SHP77 (cell line): Measurements from ENCODE around the gene MCM10.
"Not testable (repeated sequence)": the region's sequence is repeated elsewhere in the genome, so short reads cannot be mapped to it uniquely, and the experiment has no call there.

ENCODE experiments used
- DNase-seq, 2 experiments: peaks; one replicate each; lab custom pipeline; 2025; lab: John Stamatoyannopoulos, UW

MCM10 gene

DNA sequence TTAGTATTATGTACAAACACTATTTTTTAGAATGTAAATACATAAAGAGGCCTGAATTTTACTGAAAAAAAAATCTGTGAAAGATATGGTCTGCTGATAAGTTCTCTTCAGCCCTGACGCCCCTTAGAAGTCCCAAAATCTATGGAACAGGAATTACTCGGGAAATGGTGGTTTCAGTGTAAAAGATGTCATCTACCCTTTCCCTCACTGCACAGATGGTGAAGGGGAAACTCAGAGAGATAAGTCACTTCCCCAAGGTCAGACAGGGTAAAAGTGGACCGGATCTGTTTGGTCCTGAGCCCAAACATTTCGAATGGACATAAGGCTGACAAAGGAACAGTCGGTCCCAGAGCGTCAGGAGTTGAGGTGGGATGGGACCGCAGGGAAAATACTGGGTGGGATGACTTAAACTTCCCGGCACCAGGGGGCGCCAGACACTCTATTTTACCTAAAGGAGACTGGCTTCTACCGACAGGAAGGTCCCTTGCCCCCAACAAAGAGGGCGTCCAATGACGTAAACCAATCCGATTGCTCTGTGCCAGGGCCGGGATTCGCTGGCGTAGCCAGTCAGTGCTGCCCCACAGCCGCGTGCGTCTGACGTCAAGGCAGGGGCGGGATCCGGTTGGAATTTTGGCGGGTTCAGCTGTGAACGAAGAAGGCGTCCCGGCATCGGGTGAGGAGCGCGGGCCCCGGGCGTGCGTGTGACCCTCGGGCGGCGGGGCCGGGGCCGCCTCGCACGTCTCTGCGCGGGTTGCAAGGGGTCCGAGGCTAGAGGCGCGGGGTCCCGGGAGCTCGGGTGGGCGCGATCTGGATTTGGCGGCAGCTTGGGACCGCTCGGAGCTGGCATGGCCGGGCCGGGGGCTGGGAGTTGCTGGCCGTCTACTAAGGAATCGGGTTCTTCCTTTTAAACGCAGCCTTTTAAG is at the start of gene MCM10:
Gene MCM10 (plus strand): TSS at position 625 of the 923 bp plus-strand sequence. CDS start 2,645 bp downstream, outside the sequence.
- peak; percentile 97 to 99 for DNase-seq

DNA sequence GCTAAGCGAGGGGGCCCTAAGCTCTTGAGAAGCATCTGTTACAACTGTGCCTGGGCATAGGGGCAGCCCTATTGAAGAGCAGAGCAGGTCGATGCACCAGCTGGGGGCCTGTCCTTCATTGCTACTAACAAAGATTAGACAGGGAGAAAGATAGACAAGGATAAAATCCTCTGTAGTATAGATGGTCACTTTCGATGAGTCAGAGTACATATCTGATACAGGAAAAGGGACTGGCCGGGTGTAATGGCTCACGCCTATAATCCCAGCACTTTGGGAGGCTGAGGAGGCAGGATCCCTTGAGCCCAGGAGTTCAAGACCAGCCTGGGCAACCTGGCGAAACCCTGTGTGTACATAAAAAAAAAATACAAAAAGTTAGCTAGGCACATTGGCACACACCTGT is 47.8 kb upstream of the MCM10 start:
- no peak for DNase-seq

DNA sequence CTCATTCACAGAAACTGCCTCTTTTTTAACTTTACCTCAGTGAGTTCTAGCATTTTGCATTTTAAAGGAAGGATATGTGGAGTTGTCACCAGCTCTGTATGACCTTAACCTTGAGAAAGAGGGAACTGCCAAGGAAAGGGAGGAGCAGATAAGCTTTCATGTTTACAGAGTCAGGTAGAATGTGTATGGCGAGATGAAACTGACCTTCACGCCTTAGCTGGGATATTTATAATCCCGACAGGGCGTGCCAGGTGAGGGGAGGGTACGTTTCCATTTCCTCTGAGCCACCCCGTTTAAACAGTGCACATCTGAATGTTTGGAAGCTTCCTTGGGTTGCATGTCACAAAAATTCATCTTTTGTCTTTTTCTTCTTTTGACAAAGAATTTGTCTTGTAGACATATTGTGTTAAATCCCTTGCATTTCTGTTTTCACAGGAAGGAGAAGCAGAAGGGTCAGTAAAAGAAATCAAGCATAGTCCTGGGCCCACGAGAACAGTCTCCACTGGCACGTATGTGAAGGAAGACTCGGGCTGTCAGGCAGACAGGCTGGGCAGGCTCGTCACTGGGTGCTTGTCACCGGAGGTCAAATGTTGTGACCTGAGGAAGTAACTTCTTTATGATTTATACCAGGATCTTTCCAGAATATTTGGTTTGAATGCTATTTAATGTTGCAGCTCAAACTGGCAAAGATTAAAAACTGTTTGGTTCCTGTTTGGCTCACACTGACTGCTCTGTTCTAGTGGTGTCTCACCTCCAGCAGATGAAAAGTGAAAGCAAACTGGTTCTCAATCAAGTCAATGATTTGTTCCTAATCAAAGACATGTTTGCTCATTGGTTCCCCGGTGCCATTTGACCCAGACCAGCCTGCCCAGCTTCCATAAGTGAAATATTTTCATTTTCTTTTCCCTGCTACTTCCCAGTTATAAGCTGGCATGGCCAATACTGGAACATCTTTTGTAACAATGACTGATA is 45.2 kb upstream of the MCM10 start:
- DNase-seq = no peak

DNA sequence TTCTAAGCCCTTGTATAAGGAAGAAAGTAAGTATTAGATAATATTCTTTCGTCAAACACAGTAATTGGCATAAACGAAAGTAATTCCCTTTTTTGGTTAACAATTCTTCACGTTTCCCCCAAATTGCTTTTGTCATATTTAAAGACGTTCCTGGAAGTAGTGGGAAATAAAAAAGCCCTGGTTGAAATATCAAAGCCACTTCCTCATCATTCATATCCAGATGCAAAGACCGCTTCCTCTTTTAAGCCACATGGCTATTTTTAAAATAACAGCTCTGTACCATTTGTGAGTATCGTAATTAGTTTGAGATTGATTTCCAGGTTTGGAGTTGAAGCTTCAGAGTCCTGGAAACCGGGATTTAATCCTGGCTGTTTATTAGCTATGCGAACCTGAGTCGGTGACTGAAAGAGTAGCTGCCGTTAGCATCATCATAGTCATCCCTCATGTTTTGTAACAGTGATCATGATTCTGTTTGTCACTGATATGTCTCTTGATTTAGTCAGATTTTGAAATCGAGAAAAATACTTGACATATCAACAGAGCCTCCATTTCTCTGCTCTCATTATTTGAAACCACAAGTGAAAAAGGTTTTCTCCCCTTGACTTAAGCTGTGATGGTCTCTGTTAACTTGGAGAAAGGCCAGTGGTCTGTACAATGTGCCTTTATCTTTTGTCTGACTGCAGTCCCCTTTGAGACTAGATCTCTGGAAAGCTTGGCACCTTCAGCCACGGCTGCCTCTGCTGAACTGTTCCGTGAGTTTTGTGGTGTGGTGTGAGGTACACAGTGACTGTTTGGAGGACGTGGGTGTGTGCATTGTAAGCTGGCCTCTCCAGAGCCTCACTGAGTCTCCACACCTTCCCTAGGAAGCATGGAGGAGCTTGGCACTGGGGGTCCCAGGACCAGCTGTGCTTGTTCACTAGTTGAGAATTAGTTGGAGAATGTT is 43.2 kb upstream of the MCM10 start:
- no peak for DNase-seq

DNA sequence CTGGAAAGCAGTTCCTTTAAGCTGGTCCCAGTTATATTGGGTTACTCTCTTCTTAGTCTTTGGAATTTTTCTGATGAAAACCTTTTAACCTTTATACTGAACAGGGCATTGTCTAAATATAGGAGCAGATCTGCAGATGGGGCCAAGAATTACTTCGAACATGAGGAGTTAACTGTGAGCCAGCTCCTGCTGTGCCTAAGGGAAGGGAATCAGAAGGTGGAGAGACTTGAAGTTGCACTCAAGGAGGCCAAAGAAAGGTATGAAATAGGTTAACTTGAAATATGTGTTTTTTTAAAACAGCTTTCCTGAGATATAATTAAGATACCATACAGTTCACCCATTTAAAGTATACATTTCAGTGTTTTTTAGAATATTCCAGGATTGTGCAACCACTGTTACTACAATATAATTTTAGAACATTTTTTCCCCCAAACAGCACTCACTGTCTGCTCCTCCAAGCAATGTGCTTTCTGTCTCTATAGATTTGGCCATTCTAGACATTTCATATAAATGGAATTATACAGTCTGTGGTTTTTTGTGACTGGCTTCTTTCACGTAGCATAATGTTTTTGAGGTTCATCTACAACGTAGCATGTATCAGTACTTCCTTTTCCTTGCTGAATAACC is 42.5 kb upstream of the MCM10 start:
- no peak for DNase-seq

DNA sequence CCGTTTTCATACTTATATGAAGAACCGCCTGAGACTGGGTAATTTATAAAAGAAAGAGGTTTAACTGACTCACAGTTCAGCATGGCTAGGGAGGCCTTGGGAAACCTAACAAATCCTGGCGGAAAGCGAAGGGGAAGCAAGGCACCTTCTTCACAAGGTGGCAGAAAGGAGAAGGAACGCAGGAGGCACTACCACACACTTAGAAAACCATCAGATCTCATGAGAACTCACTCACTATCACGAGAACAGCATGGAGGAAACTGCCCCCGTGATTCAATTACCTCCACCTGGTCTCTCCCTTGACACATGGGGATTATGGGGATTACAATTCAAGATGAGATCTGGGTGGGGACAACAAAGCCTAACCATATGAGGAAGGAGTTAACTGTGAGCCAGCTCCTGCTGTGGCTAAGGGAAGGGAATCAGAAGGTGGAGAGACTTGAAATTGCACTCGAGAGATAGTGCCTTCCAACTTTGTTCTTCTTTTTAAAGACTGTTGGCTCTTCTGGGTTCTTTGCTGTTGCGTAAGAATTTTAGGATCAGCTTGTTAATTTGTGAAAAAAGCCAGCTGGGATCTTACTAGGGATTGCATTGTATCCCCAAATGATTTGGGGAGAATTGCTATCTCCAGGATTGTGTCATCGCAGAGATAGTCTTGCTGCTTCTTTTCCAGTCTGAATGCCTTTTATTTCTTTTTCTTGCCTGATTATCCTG is 40.4 kb upstream of the MCM10 start:
- DNase-seq = no peak

DNA sequence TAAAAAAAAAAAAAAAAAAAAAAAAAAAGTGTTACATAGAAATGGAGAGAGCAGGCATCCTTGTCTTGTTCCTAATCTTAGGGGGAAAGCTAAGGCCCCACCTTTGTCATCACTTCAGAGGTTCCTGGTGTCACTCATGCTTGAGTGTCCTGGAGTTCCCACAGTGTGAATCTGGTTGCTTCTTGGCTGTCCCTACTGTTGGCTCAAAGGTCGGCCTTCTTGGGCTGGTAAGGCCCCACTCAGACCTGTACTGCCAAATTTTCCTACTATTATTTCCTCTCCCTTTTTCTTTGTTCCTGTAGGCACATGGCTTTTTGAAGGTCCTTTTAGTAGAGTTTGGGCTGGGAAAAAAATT is 39.9 kb upstream of the MCM10 start:
- DNase-seq = no peak

DNA sequence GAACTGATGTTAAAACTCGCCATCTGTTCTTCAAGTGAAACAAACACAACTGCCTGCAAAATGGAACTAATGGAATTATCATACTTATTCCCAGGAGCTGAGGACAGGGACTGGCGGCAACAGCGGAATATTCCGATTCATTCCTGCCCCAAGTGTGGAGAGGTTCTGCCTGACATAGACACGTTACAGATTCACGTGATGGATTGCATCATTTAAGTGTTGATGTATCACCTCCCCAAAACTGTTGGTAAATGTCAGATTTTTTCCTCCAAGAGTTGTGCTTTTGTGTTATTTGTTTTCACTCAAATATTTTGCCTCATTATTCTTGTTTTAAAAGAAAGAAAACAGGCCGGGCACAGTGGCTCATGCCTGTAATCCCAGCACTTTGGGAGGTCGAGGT is 24.7 kb upstream of the MCM10 start:
- DNase-seq = no peak

DNA sequence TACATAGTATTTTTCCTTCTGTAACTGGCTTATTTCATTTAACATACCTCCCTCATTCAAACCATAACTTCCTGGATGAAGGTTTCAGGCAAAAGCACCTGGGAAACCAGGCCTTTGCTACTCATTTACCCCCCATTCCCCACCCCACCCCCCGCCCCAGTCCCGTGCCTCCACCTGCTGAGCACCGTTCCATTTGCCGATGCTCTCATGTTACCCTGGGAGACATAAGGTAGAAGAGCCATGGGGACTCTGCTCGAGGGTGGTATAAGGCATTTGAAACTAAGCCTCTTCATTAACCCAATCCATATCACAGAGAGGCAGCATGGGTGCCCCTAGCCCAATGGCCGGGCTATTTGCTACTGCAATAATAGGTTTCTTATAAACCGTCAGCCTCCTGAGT is 22.2 kb upstream of the MCM10 start:
- no peak for DNase-seq

DNA sequence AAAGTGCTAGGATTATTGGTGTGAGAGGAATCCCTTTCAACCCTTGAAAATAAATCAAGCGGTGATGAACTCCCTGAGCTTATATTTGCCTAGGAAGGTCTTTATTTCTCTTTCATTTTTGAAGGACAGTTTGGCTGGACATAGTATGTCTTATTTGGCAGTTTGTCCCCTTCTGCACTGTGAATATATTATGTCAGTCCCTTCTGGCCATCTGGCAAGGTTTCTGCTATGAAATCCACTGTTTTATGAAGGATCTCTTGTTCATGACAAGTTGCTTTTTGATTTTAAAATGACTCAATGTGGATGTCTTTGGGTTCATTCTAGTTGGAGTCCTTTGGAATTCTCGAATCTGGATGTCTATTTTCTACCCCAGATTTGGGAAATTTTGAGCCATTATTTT is 21.7 kb upstream of the MCM10 start:
- DNase-seq = no peak

DNA sequence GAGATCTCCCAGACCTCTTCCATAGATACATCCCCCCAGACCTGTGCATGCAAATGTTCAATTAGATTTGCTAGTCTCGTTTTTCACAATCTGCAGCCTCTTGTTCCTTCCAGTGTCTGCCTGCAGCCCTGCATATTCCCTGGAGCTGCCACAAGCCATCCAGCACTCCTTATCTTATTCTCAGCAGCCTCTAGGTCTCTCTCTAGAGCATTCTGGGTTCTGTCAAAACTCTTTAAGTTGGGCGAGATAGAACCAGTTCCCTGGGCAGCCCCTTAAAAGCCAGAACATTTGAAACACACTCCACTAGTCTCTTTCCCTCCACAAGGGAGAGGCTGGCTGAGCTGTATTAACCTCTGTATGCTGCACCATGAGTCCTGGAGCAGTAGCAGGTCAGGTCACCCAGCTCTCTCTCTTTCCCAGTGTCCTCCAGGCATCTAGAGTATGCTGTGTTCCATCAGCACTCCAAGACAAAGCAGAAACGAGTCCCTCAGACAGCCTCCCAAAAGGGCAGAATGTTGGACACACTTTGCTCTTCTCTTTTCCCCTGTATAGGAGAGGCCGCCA is 20.6 kb upstream of the MCM10 start:
- DNase-seq = no peak

DNA sequence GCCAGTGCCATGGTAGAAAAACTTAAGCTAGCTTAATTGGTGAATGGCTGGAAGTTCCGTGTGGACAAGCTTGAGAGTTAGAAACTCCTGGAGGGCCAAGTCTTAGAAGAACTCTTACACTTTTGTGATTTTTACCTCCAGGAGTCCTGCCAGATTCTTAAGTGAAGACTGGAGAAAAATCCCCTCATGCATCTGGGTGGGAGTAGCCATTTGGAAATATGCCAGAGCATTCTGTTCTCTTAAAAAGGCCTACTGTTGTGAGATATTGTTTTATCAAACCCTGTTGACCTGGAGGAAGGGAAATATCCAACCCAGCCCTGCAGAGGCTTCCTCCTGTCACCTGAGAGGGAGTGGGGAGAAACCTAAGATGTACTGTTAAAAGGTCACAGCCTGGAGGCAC is 17.6 kb upstream of the MCM10 start:
- no peak for DNase-seq

DNA sequence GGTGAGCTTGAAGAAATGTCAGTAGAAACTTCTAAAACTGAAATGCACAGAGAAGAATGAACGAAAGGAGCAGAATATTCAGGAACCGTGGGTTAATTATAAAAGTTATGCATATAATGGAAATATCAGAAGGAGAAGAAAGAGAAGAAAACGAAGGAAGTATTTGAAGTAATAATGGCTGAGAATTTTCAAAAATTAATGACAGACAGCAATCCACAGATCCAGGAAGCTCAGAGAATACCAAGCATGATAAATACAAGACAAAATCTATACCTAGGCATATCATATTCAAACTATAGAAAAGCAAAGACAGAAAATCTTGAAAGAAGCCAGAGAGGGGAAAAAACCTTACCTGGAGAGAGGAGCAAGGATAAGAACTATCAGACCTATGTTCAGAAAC is 16.5 kb upstream of the MCM10 start:
- DNase-seq = no peak

DNA sequence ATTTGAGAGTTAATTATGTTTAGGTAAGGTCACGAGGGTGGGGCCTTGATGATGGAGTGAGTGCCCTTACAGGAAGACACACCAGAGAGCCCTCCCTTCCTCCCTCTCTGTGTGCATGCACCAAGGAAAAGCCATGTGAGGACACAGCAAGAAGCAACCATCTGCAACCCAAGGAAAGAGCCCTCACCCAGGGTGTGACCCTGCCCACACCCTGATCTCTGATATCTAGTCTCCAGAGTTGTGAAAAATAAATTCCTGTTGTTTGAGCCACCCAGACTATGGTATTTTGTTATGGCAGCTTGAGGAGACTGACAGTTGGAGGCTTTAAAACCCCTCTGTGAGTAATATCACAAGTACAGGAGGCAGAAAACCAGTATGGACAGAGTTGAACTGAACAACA is 15.0 kb upstream of the MCM10 start:
- DNase-seq = no peak

DNA sequence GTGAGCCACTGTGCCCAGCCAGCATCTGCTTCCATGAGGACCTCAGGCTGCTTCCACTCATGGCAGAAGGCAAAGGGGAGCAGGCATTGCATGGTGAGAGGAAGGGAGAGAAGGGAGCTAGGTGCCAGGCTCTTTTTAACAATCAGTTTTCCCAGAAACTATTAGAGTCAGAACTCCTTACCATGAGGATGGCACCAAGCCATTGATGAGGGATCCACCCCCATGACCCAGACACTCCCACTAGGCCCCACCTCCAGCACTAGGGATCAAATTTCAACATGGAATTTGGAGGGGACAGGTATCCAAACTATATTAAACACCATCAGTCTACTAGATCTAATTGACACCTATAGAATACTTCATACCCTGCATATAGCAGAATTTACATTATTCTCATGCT is 14.2 kb upstream of the MCM10 start:
- no peak for DNase-seq

DNA sequence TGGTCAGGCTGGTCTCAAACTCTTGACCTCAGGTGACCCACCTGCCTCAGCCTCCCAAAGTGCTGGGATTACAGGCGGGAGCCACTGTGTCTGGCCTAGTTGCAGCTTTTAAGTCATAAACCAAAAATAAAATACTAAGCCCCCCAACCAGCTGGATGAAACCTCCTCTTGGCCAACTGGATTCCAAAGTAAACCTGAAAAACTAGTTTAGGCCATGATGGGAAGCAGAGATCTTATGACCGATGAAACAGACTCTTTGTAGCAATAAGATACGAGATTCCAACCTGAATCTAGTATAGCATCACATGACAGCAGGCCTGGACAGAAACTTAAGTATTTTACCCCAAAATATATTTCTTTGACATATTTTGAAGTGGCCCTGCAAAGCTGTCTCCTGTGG is 9.1 kb upstream of the MCM10 start:
- DNase-seq = no peak

DNA sequence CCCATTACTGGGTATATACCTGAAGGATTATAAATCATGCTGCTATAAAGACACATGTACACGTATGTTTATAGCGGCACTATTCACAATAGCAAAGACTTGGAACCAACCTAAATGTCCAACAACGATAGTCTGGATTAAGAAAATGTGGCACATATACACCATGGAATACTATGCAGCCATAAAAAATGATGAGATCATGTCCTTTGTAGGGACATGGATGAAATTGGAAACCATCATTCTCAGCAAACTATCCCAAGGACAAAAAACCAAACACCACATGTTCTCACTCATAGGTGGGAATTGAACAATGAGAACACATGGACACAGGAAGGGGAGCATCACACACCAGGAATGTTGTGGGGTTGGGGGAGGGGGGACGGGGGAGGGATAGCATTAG is 5.5 kb upstream of the MCM10 start:
- DNase-seq = not testable (repeated sequence)

DNA sequence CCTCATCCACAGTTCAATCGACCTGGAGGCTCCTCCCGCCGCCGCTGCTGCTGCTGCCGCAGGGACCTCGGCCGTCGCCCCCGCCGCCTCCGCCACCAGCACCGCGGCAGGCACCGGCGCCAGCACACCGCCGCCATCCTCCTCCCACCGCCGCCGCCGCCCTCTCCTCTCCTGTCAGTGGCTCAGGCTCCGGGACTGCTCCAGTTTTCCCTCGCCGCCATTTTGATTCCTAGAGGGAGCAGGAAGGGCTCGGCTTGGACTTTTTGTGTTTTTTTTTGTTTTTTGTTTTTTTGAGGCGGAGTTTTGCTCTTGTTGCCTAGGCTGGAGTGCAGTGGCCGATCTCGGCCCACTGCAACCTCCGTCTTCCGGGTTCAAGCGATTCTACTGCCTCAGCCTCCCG is 3.0 kb upstream of the MCM10 start:
- no peak for DNase-seq

DNA sequence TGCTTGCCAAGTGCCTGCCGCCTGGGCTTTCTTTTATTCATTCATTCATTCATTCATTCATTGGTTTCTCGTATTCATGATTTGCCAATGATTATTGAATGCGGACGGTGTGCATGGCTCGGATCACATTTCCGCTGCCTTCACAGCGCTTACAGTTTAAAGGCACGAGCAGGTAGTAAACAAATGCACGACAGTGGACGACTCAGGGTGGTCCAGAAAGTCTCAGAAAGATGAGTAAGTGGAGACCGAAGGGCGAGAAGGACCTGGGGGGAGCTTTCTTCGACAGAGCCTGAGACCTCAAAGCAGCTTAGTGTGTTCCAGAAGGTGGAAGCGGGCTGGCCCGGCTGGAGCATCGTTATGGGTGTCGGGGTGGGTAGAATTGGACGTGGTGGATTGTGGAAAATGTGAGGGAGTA is 506 bp downstream of the MCM10 start:
- no peak for DNase-seq

DNA sequence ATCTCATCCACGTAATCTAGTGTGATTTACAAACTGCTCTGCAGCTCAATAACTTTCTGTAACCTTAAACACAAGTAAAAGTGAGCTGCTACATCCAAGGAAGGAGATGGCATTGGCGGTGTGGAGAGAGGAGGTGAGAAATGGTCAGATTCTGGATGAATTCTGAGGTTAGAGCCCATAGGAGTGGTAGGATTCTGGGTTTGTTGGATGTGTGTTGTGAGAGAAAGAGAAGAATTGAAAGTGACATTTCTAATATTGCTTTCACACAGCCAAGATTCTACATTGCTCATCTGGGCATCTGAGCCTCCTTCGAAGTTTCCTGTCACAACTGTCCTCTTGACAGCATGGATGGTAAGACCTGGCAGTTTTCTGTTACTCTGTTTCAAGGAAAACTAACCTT is 2.5 kb downstream of the MCM10 start:
- DNase-seq = no peak
